GM23338 (cell line): ENCODE results near the gene EEF2K.

ENCODE experiments used
- CTCF ChIP-seq, 2 experiments: fragments of 200-600 bp in 1 of 2; sonication (generic) in 1 of 2; conservative IDR thresholded peaks; 2 replicates each; pipeline versions ENCODE4 v1.5.1 to v1.6.1; 2016 to 2017; ENCODE audit warnings: antibody characterized with exemption in 2 of 2, low read depth in 2 of 2, mild to moderate bottlenecking in 2 of 2, moderate library complexity in 1 of 2
- EZH2 ChIP-seq: fragments of 200-600 bp; sonication (generic); IDR thresholded peaks from one replicate; pipeline ENCODE4 v1.8.0; 2017; ENCODE audit warnings: antibody characterized with exemption, mild to moderate bottlenecking, low read depth; ENCODE audit not compliant: unreplicated experiment
- POLR2AphosphoS5 ChIP-seq: IDR thresholded peaks from 2 replicates; pipeline ENCODE4 v1.6.1; 2016; ENCODE audit warnings: antibody characterized with exemption, low read depth
- REST ChIP-seq: IDR thresholded peaks from one replicate; pipeline ENCODE4 v1.6.1; 2018; ENCODE audit warnings: antibody characterized with exemption; ENCODE audit not compliant: unreplicated experiment
- ZNF114 ChIP-seq: fragments of 250-450 bp; sonication (Bioruptor Pico); IDR thresholded peaks from 2 replicates; pipeline ENCODE4 v1.5.0; 2020; ENCODE audit warnings: mild to moderate bottlenecking, moderate library complexity
- ZNF331 ChIP-seq: fragments of 250-450 bp; sonication (Bioruptor Pico); IDR thresholded peaks from 2 replicates; pipeline ENCODE4 v1.5.0; 2020; ENCODE audit warnings: low read depth, mild to moderate bottlenecking, moderate library complexity

GRCh38 chr16:22267764-22268163, 61.7 kb downstream of the EEF2K start:
- TF ChIP-seq CTCF (conservative IDR thresholded peaks at IDR 0.05; ENCODE audit: low read depth in 2 of 2) (no peak), POLR2AphosphoS5 (no peak), ZNF331 (CRISPR knock-in tag) (no peak), EZH2 (no peak), ZNF114 (CRISPR knock-in tag) (no peak), REST (no peak)
